ENCODE measurements around the gene TTC38.

Gene TTC38

GRCh38 chr22:46295277-46295971 lies 27.6 kb downstream of the TTC38 start:
- Histone ChIP-seq H3K9ac (ENCODE audit: low read depth in 1 of 2, low read length in 2 of 2) (peak overlapping the region in 1 of 2 donors; percentile 84), H3K4me3 (ENCODE audit: low read length in 2 of 2) (peak overlapping the region; percentile 80 to 83)

GRCh38 chr22:46296257-46297150 lies 28.7 kb downstream of the TTC38 start, which contains the start of gene GTSE1:
TSS of gene GTSE1 (plus strand) at chr22:46296870. CDS start at chr22:46297401, 531 bp downstream.
- H3K36me3 ChIP-seq (ENCODE audit: control insufficient read depth in 2 of 2, insufficient read depth in 2 of 2, low read length in 2 of 2), result peaks cover 15 to 17% of the 10 kb centered on the region in 2 donors
- no peaks in the 10 kb centered on the region for H3K9me3 ChIP-seq (ENCODE audit: control insufficient read depth in 2 of 2, low read length in 2 of 2)
- H3K9ac ChIP-seq (ENCODE audit: low read depth in 1 of 2, low read length in 2 of 2), result peak within 1 kb of the TSS; percentile 84 to 89
- no peaks in the 10 kb centered on the region for H3K27me3 ChIP-seq (ENCODE audit: control insufficient read depth in 2 of 2, insufficient read depth in 2 of 2, low read length in 2 of 2)
- peaks cover 15 to 20% of the 10 kb centered on the region in 2 donors for H3K4me1 ChIP-seq (ENCODE audit: control insufficient read depth in 2 of 2, insufficient read depth in 2 of 2, low read length in 2 of 2)
- H3K27ac ChIP-seq (ENCODE audit: low read depth in 2 of 2, low read length in 2 of 2), result peak within 1 kb of the TSS; percentile 93 to 96
- peak within 1 kb of the TSS; percentile 80 to 83 for H3K4me3 ChIP-seq (ENCODE audit: low read length in 2 of 2)

More at GRCh38 chr22:46295277-46295971, 27.6 kb downstream of the TTC38 start:
- H3K27me3 ChIP-seq (ENCODE audit: control insufficient read depth in 2 of 2, insufficient read depth in 2 of 2, low read length in 2 of 2), result no peaks in the 10 kb centered on the region
- peak overlapping the region; percentile 93 to 96 for H3K27ac ChIP-seq (ENCODE audit: low read depth in 2 of 2, low read length in 2 of 2)
- H3K4me1 ChIP-seq (ENCODE audit: control insufficient read depth in 2 of 2, insufficient read depth in 2 of 2, low read length in 2 of 2), result peaks cover 15 to 20% of the 10 kb centered on the region in 2 donors
- no peaks in the 10 kb centered on the region for H3K9me3 ChIP-seq (ENCODE audit: control insufficient read depth in 2 of 2, low read length in 2 of 2)
- peaks cover 26% of the 10 kb centered on the region in 2 donors for H3K36me3 ChIP-seq (ENCODE audit: control insufficient read depth in 2 of 2, insufficient read depth in 2 of 2, low read length in 2 of 2)

- Histone ChIP-seq H3K27ac (ENCODE audit: low read depth in 2 of 2, low read length in 2 of 2) (no peak overlapping the region), H3K36me3 (ENCODE audit: control insufficient read depth in 2 of 2, insufficient read depth in 2 of 2, low read length in 2 of 2) (peaks cover 10 to 11% of the 10 kb centered on the region in 2 donors), H3K9ac (ENCODE audit: low read depth in 1 of 2, low read length in 2 of 2) (peak overlapping the region in 1 of 2 donors; percentile 55), H3K4me3 (ENCODE audit: low read length in 2 of 2) (peak overlapping the region; percentile 80 to 83), H3K9me3 (ENCODE audit: control insufficient read depth in 2 of 2, low read length in 2 of 2) (no peaks in the 10 kb centered on the region), H3K4me1 (ENCODE audit: control insufficient read depth in 2 of 2, insufficient read depth in 2 of 2, low read length in 2 of 2) (peaks cover 15 to 20% of the 10 kb centered on the region in 2 donors), H3K27me3 (ENCODE audit: control insufficient read depth in 2 of 2, insufficient read depth in 2 of 2, low read length in 2 of 2) (no peaks in the 10 kb centered on the region)
Observed at GRCh38 chr22:46297151-46297812, 29.5 kb downstream of the TTC38 start.

GRCh38 chr22:46299101-46299500 lies 31.3 kb downstream of the TTC38 start:
- Histone ChIP-seq H3K9ac (ENCODE audit: low read depth in 1 of 2, low read length in 2 of 2) (no peak overlapping the region), H3K4me3 (ENCODE audit: low read length in 2 of 2) (no peak overlapping the region), H3K27me3 (ENCODE audit: control insufficient read depth in 2 of 2, insufficient read depth in 2 of 2, low read length in 2 of 2) (no peaks in the 10 kb centered on the region), H3K9me3 (ENCODE audit: control insufficient read depth in 2 of 2, low read length in 2 of 2) (no peaks in the 10 kb centered on the region), H3K27ac (ENCODE audit: low read depth in 2 of 2, low read length in 2 of 2) (no peak overlapping the region), H3K36me3 (ENCODE audit: control insufficient read depth in 2 of 2, insufficient read depth in 2 of 2, low read length in 2 of 2) (no peaks in the 10 kb centered on the region), H3K4me1 (ENCODE audit: control insufficient read depth in 2 of 2, insufficient read depth in 2 of 2, low read length in 2 of 2) (peaks cover 15 to 20% of the 10 kb centered on the region in 2 donors)

- no peaks in the 10 kb centered on the region for H3K27me3 ChIP-seq (ENCODE audit: control insufficient read depth in 2 of 2, insufficient read depth in 2 of 2, low read length in 2 of 2)
Observed at GRCh38 chr22:46300491-46300890, 32.7 kb downstream of the TTC38 start.

GRCh38 chr22:46303347-46303965 lies 35.6 kb downstream of the TTC38 start:
- Histone ChIP-seq H3K27ac (ENCODE audit: low read depth in 2 of 2, low read length in 2 of 2) (no peak overlapping the region), H3K4me3 (ENCODE audit: low read length in 2 of 2) (no peak overlapping the region), H3K36me3 (ENCODE audit: control insufficient read depth in 2 of 2, insufficient read depth in 2 of 2, low read length in 2 of 2) (no peaks in the 10 kb centered on the region)

More at GRCh38 chr22:46300491-46300890, 32.7 kb downstream of the TTC38 start:
- no peak overlapping the region for H3K9ac ChIP-seq (ENCODE audit: low read depth in 1 of 2, low read length in 2 of 2)
- H3K27ac ChIP-seq (ENCODE audit: low read depth in 2 of 2, low read length in 2 of 2), result no peak overlapping the region
- H3K36me3 ChIP-seq (ENCODE audit: control insufficient read depth in 2 of 2, insufficient read depth in 2 of 2, low read length in 2 of 2), result no peaks in the 10 kb centered on the region
- peaks cover 14 to 18% of the 10 kb centered on the region in 2 donors for H3K4me1 ChIP-seq (ENCODE audit: control insufficient read depth in 2 of 2, insufficient read depth in 2 of 2, low read length in 2 of 2)
- no peak overlapping the region for H3K4me3 ChIP-seq (ENCODE audit: low read length in 2 of 2)
- H3K9me3 ChIP-seq (ENCODE audit: control insufficient read depth in 2 of 2, low read length in 2 of 2), result no peaks in the 10 kb centered on the region

GRCh38 chr22:46308283-46308988 lies 40.6 kb downstream of the TTC38 start:
- Histone ChIP-seq H3K4me3 (ENCODE audit: low read length in 2 of 2) (no peak overlapping the region), H3K36me3 (ENCODE audit: control insufficient read depth in 2 of 2, insufficient read depth in 2 of 2, low read length in 2 of 2) (no peaks in the 10 kb centered on the region), H3K9me3 (ENCODE audit: control insufficient read depth in 2 of 2, low read length in 2 of 2) (no peaks in the 10 kb centered on the region), H3K9ac (ENCODE audit: low read depth in 1 of 2, low read length in 2 of 2) (no peak overlapping the region), H3K27me3 (ENCODE audit: control insufficient read depth in 2 of 2, insufficient read depth in 2 of 2, low read length in 2 of 2) (no peaks in the 10 kb centered on the region), H3K4me1 (ENCODE audit: control insufficient read depth in 2 of 2, insufficient read depth in 2 of 2, low read length in 2 of 2) (no peaks in the 10 kb centered on the region), H3K27ac (ENCODE audit: low read depth in 2 of 2, low read length in 2 of 2) (no peak overlapping the region)

More at GRCh38 chr22:46303347-46303965, 35.6 kb downstream of the TTC38 start:
- H3K9ac ChIP-seq (ENCODE audit: low read depth in 1 of 2, low read length in 2 of 2), result no peak overlapping the region
- no peaks in the 10 kb centered on the region for H3K9me3 ChIP-seq (ENCODE audit: control insufficient read depth in 2 of 2, low read length in 2 of 2)
- no peaks in the 10 kb centered on the region for H3K27me3 ChIP-seq (ENCODE audit: control insufficient read depth in 2 of 2, insufficient read depth in 2 of 2, low read length in 2 of 2)
- H3K4me1 ChIP-seq (ENCODE audit: control insufficient read depth in 2 of 2, insufficient read depth in 2 of 2, low read length in 2 of 2), result no peaks in the 10 kb centered on the region

- H3K27me3 ChIP-seq (ENCODE audit: control insufficient read depth in 2 of 2, insufficient read depth in 2 of 2, low read length in 2 of 2), result no peaks in the 10 kb centered on the region
- no peak overlapping the region for H3K9ac ChIP-seq (ENCODE audit: low read depth in 1 of 2, low read length in 2 of 2)
- no peaks in the 10 kb centered on the region for H3K36me3 ChIP-seq (ENCODE audit: control insufficient read depth in 2 of 2, insufficient read depth in 2 of 2, low read length in 2 of 2)
- no peaks in the 10 kb centered on the region for H3K4me1 ChIP-seq (ENCODE audit: control insufficient read depth in 2 of 2, insufficient read depth in 2 of 2, low read length in 2 of 2)
- no peak overlapping the region for H3K4me3 ChIP-seq (ENCODE audit: low read length in 2 of 2)
- no peaks in the 10 kb centered on the region for H3K9me3 ChIP-seq (ENCODE audit: control insufficient read depth in 2 of 2, low read length in 2 of 2)
- H3K27ac ChIP-seq (ENCODE audit: low read depth in 2 of 2, low read length in 2 of 2), result no peak overlapping the region
Observed at GRCh38 chr22:46309526-46310085, 41.8 kb downstream of the TTC38 start.

- Histone ChIP-seq H3K27ac (ENCODE audit: low read depth in 2 of 2, low read length in 2 of 2) (no peak overlapping the region), H3K27me3 (ENCODE audit: control insufficient read depth in 2 of 2, insufficient read depth in 2 of 2, low read length in 2 of 2) (no peaks in the 10 kb centered on the region), H3K4me1 (ENCODE audit: control insufficient read depth in 2 of 2, insufficient read depth in 2 of 2, low read length in 2 of 2) (no peaks in the 10 kb centered on the region), H3K9ac (ENCODE audit: low read depth in 1 of 2, low read length in 2 of 2) (no peak overlapping the region), H3K36me3 (ENCODE audit: control insufficient read depth in 2 of 2, insufficient read depth in 2 of 2, low read length in 2 of 2) (peaks cover 0 to 4% of the 10 kb centered on the region in 2 donors), H3K9me3 (ENCODE audit: control insufficient read depth in 2 of 2, low read length in 2 of 2) (no peaks in the 10 kb centered on the region), H3K4me3 (ENCODE audit: low read length in 2 of 2) (no peak overlapping the region)
Observed at GRCh38 chr22:46312056-46312455, 44.2 kb downstream of the TTC38 start.

Data from mucosa of rectum (tissue), 2 donors.